PC-9 (cell line): ENCODE data around the gene SERTM1. TPM values are rescaled to one million over a fixed set of nuclear protein-coding genes. Genes with fewer than 3 reads are reported as not detected.

Source experiments
- BruUV-seq: library from RNA; stranded (reverse); fragments of 400-500 nt; replicated peaks from 2 replicates; lab custom pipeline; 2021; lab: Mats Ljungman, UMichigan
- CTCF ChIA-PET: fragments of 300-600 bp; sonication (Branson Sonifier 250); formaldehyde crosslinking; loops from one replicate; lab custom pipeline; 2022; ENCODE audit warnings: antibody characterized with exemption; lab: Charles Lee
- POLR2A ChIA-PET: fragments of 300-600 bp; sonication (Branson Sonifier 250); formaldehyde crosslinking; loops from one replicate; lab custom pipeline; 2022; ENCODE audit warnings: antibody characterized with exemption; ENCODE audit not compliant: unreplicated experiment; lab: Charles Lee
- DNase-seq, 2 experiments: peaks; one replicate each; pipeline versions ENCODE4 v3.0.0 to v3.0.0-alpha.2; 2015 to 2022; ENCODE audit warnings: mixed read lengths in 1 of 2
- H2AFZ ChIP-seq: fragments of 200-600 bp; sonication (generic); 2 replicates; pipeline ENCODE4 v1.8.1; 2017; ENCODE audit warnings: antibody characterized with exemption
- H3F3A ChIP-seq: fragments of 200-600 bp; sonication (generic); 2 replicates; pipeline ENCODE4 v1.8.1; 2017; ENCODE audit warnings: antibody characterized with exemption, mild to moderate bottlenecking, low read depth; ENCODE audit not compliant: insufficient read depth
- H3K27ac ChIP-seq: fragments of 200-600 bp; sonication (generic); 2 replicates; pipeline ENCODE4 v1.6.1; 2016; ENCODE audit warnings: mixed run types
- H3K27me3 ChIP-seq: fragments of 200-600 bp; sonication (generic); 2 replicates; pipeline ENCODE4 v1.6.1; 2016; ENCODE audit warnings: low read depth, mixed run types; ENCODE audit not compliant: insufficient read depth
- H3K36me3 ChIP-seq: fragments of 200-600 bp; sonication (generic); 2 replicates; pipeline ENCODE4 v1.6.1; 2016; ENCODE audit warnings: low read depth, mixed run types
- H3K4me1 ChIP-seq: fragments of 200-600 bp; sonication (generic); replicated peaks from 2 replicates; pipeline ENCODE4 v1.6.1; 2016; ENCODE audit warnings: mixed run types; ENCODE audit not compliant: insufficient read depth
- H3K4me2 ChIP-seq: fragments of 200-600 bp; sonication (generic); 2 replicates; pipeline ENCODE4 v1.6.1; 2017; ENCODE audit warnings: mixed run types
- H3K4me3 ChIP-seq: fragments of 200-600 bp; sonication (generic); 2 replicates; pipeline ENCODE4 v1.6.1; 2016; ENCODE audit warnings: mixed run types
- H3K79me2 ChIP-seq: fragments of 200-600 bp; sonication (generic); 2 replicates; pipeline ENCODE4 v1.6.1; 2017; ENCODE audit warnings: low read depth, mixed run types
- H3K9me2 ChIP-seq: fragments of 200-600 bp; sonication (generic); 2 replicates; pipeline ENCODE4 v1.8.1; 2017; ENCODE audit warnings: mild to moderate bottlenecking; ENCODE audit not compliant: insufficient read depth
- H3K9me3 ChIP-seq: fragments of 200-600 bp; sonication (generic); 2 replicates; pipeline ENCODE4 v1.8.1; 2016; ENCODE audit warnings: low read depth; ENCODE audit not compliant: insufficient read depth
- H4K20me1 ChIP-seq: fragments of 200-600 bp; sonication (generic); 2 replicates; pipeline ENCODE4 v1.8.1; 2017; ENCODE audit not compliant: insufficient read depth
- CTCF ChIP-seq: fragments of 200-600 bp; sonication (generic); conservative IDR thresholded peaks from 2 replicates; pipeline ENCODE4 v1.6.1; 2017; ENCODE audit warnings: mixed run types, antibody characterized with exemption, mild to moderate bottlenecking, moderate library complexity
- EZH2 ChIP-seq: fragments of 200-600 bp; sonication (generic); IDR thresholded peaks from 2 replicates; pipeline ENCODE4 v1.8.0; 2017; ENCODE audit warnings: antibody characterized with exemption, low read depth
- intact Hi-C: fragments of 100-400 bp; cut with micrococcal nuclease; formaldehyde crosslinking; loops from one replicate; pipeline ENCODE4 v1.10.0; 2022; ENCODE audit not compliant: unreplicated experiment
- total RNA-seq: library from RNA; stranded (reverse); gene quantifications from 2 replicates; pipeline ENCODE4 v1.2.3, GENCODE V29; 2021

SERTM1 gene
- total RNA-seq, 1 experiment from 2014 or later, result not detected

GRCh38 chr13:36665630-36666029 is 8.2 kb upstream of the SERTM1 start:
- intact Hi-C loops, result no loop called here
- Histone ChIP-seq H3K9me3 (no peaks in the 10 kb centered on the region), H3K4me1 (no peaks in the 10 kb centered on the region), H3K27ac (no peak overlapping the region), H4K20me1 (no peaks in the 10 kb centered on the region), H3F3A (no peaks in the 10 kb centered on the region), H3K36me3 (no peaks in the 10 kb centered on the region), H3K4me3 (no peak overlapping the region), H3K27me3 (no peaks in the 10 kb centered on the region), H3K4me2 (no peak overlapping the region), H3K9me2 (no peaks in the 10 kb centered on the region), H3K79me2 (no peaks in the 10 kb centered on the region), H2AFZ (no peak overlapping the region)
- no peak for DNase-seq
- CTCF ChIA-PET, result no interaction called here
- POLR2A ChIA-PET, result no interaction called here
- TF ChIP-seq EZH2, result no peak
- no peak for TF ChIP-seq CTCF
- BruUV-seq, result no TSS peak

- Histone ChIP-seq H3K4me1 (no peaks in the 10 kb centered on the region), H3K9me3 (no peaks in the 10 kb centered on the region), H3K36me3 (no peaks in the 10 kb centered on the region), H3K4me2 (no peak overlapping the region), H3K4me3 (no peak overlapping the region), H3F3A (no peaks in the 10 kb centered on the region), H3K9me2 (no peaks in the 10 kb centered on the region), H3K27me3 (no peaks in the 10 kb centered on the region), H4K20me1 (no peaks in the 10 kb centered on the region), H3K79me2 (no peaks in the 10 kb centered on the region), H2AFZ (no peak overlapping the region), H3K27ac (no peak overlapping the region)
- CTCF ChIA-PET, result no interaction called here
- POLR2A ChIA-PET, result no interaction called here
- no peak for TF ChIP-seq EZH2
- TF ChIP-seq CTCF, result no peak
- DNase-seq, result no peak
- BruUV-seq, result no TSS peak
- intact Hi-C loops, result no loop called here
Measured at GRCh38 chr13:36666477-36667229, 7.2 kb upstream of the SERTM1 start.

GRCh38 chr13:36668316-36668715 is 5.5 kb upstream of the SERTM1 start:
- DNase-seq, result no peak
- H3K79me2 ChIP-seq, result no peaks in the 10 kb centered on the region
- H3K4me3 ChIP-seq, result no peak overlapping the region
- no peaks in the 10 kb centered on the region for H3K4me1 ChIP-seq
- intact Hi-C loops, result no loop called here
- H4K20me1 ChIP-seq, result no peaks in the 10 kb centered on the region
- no peak overlapping the region for H2AFZ ChIP-seq
- no peaks in the 10 kb centered on the region for H3K9me3 ChIP-seq
- H3K27me3 ChIP-seq, result no peaks in the 10 kb centered on the region
- ChIA-PET CTCF (no interaction called here), POLR2A (no interaction called here)
- TF ChIP-seq CTCF (no peak), EZH2 (no peak)
- H3K36me3 ChIP-seq, result no peaks in the 10 kb centered on the region
- no peaks in the 10 kb centered on the region for H3F3A ChIP-seq
- no peak overlapping the region for H3K27ac ChIP-seq
- BruUV-seq, result no TSS peak
- H3K4me2 ChIP-seq, result no peak overlapping the region
- H3K9me2 ChIP-seq, result no peaks in the 10 kb centered on the region
